ENCODE results near the gene CCDC175.

Gene CCDC175

GRCh38 chr14:59510966-59511365 lies 65.6 kb downstream of the CCDC175 start:
- Histone ChIP-seq H4K20me1 (ENCODE audit: control insufficient read depth, insufficient read depth, low read depth, low read length) (no peaks in the 10 kb centered on the region), H3F3A (ENCODE audit: control insufficient read depth, insufficient read depth) (no peaks in the 10 kb centered on the region), H3K27me3 (ENCODE audit: control insufficient read depth, low read length) (peaks cover 5% of the 10 kb centered on the region; the same call in 1 of the 2 replicates), H3K9me2 (replicated peaks; ENCODE audit: control insufficient read depth, low read length) (no peaks in the 10 kb centered on the region), H3K4me2 (ENCODE audit: low read length) (no peak overlapping the region), H3K79me2 (ENCODE audit: control insufficient read depth, low read length) (no peaks in the 10 kb centered on the region), H3K36me3 (ENCODE audit: control insufficient read depth, low read length) (no peaks in the 10 kb centered on the region), H3K4me1 (ENCODE audit: control insufficient read depth, low read length) (no peaks in the 10 kb centered on the region), H3K9me3 (ENCODE audit: control insufficient read depth, insufficient read depth, low read length) (no peaks in the 10 kb centered on the region), H3K27ac (ENCODE audit: low read depth, low read length) (no peak overlapping the region), H3K4me3 (ENCODE audit: low read length) (no peak overlapping the region)
- TF ChIP-seq EZH2phosphoT487 (IDR thresholded peaks at IDR 0.05; ENCODE audit: borderline replicate concordance, low read length), result no peak

- peaks cover 5% of the 10 kb centered on the region; the same call in 1 of the 2 replicates for H3K27me3 ChIP-seq (ENCODE audit: control insufficient read depth, low read length)
- no peaks in the 10 kb centered on the region for H3K4me1 ChIP-seq (ENCODE audit: control insufficient read depth, low read length)
- H3K9me3 ChIP-seq (ENCODE audit: control insufficient read depth, insufficient read depth, low read length), result no peaks in the 10 kb centered on the region
- TF ChIP-seq, protein P1, sequence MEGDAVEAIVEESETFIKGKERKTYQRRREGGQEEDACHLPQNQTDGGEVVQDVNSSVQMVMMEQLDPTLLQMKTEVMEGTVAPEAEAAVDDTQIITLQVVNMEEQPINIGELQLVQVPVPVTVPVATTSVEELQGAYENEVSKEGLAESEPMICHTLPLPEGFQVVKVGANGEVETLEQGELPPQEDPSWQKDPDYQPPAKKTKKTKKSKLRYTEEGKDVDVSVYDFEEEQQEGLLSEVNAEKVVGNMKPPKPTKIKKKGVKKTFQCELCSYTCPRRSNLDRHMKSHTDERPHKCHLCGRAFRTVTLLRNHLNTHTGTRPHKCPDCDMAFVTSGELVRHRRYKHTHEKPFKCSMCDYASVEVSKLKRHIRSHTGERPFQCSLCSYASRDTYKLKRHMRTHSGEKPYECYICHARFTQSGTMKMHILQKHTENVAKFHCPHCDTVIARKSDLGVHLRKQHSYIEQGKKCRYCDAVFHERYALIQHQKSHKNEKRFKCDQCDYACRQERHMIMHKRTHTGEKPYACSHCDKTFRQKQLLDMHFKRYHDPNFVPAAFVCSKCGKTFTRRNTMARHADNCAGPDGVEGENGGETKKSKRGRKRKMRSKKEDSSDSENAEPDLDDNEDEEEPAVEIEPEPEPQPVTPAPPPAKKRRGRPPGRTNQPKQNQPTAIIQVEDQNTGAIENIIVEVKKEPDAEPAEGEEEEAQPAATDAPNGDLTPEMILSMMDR (IDR thresholded peaks at IDR 0.05; ENCODE audit: low read depth, low read length, poor library complexity, severe bottlenecking), result no peak
- TF ChIP-seq EZH2phosphoT487 (IDR thresholded peaks at IDR 0.05; ENCODE audit: borderline replicate concordance, low read length), result no peak
- H3F3A ChIP-seq (ENCODE audit: control insufficient read depth, insufficient read depth), result no peaks in the 10 kb centered on the region
- H3K27ac ChIP-seq (ENCODE audit: low read depth, low read length), result no peak overlapping the region
- H3K79me2 ChIP-seq (ENCODE audit: control insufficient read depth, low read length), result no peaks in the 10 kb centered on the region
- no peaks in the 10 kb centered on the region for H4K20me1 ChIP-seq (ENCODE audit: control insufficient read depth, insufficient read depth, low read depth, low read length)
- H3K9me2 ChIP-seq (replicated peaks; ENCODE audit: control insufficient read depth, low read length), result no peaks in the 10 kb centered on the region
- no peak overlapping the region for H3K4me3 ChIP-seq (ENCODE audit: low read length)
- H3K4me2 ChIP-seq (ENCODE audit: low read length), result no peak overlapping the region
- no peaks in the 10 kb centered on the region for H3K36me3 ChIP-seq (ENCODE audit: control insufficient read depth, low read length)
Measured at GRCh38 chr14:59510001-59510400, 66.6 kb downstream of the CCDC175 start.

- no peaks in the 10 kb centered on the region for H4K20me1 ChIP-seq (ENCODE audit: control insufficient read depth, insufficient read depth, low read depth, low read length)
- no peaks in the 10 kb centered on the region for H3K9me3 ChIP-seq (ENCODE audit: control insufficient read depth, insufficient read depth, low read length)
- no peak for TF ChIP-seq EZH2phosphoT487 (IDR thresholded peaks at IDR 0.05; ENCODE audit: borderline replicate concordance, low read length)
- TF ChIP-seq, protein P1 (IDR thresholded peaks at IDR 0.05; ENCODE audit: low read depth, low read length, poor library complexity, severe bottlenecking), result no peak
- no peaks in the 10 kb centered on the region for H3F3A ChIP-seq (ENCODE audit: control insufficient read depth, insufficient read depth)
- H3K4me2 ChIP-seq (ENCODE audit: low read length), result no peak overlapping the region
- no peaks in the 10 kb centered on the region for H3K79me2 ChIP-seq (ENCODE audit: control insufficient read depth, low read length)
- H3K27me3 ChIP-seq (ENCODE audit: control insufficient read depth, low read length), result peaks cover 5% of the 10 kb centered on the region; the same call in 1 of the 2 replicates
- H3K36me3 ChIP-seq (ENCODE audit: control insufficient read depth, low read length), result peaks cover 2% of the 10 kb centered on the region
- no peak overlapping the region for H3K27ac ChIP-seq (ENCODE audit: low read depth, low read length)
- no peaks in the 10 kb centered on the region for H3K4me1 ChIP-seq (ENCODE audit: control insufficient read depth, low read length)
- H3K9me2 ChIP-seq (replicated peaks; ENCODE audit: control insufficient read depth, low read length), result no peaks in the 10 kb centered on the region
- no peak overlapping the region for H3K4me3 ChIP-seq (ENCODE audit: low read length)
Measured at GRCh38 chr14:59509101-59509500, 67.5 kb downstream of the CCDC175 start.

DNA sequence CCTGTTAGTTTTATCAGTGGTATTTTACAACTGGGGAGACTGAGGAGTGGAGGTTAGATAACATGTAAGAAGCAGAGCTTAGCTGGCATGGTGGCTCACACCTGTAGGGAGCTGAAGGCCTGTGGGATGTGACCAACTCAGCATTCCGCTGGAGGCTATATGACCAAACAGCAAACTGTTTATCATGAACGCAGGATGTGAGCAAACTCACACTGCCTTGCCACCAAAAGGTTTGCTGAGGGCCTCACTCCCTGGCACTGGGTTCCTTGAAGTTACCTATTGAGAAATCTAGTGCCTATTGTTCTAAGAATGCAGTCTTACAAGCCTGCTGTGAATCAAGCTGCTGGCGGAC lies 68.9 kb downstream of the CCDC175 start:
- TF ChIP-seq, protein P1 (IDR thresholded peaks at IDR 0.05; ENCODE audit: low read depth, low read length, poor library complexity, severe bottlenecking), result no peak
- no peak for TF ChIP-seq EZH2phosphoT487 (IDR thresholded peaks at IDR 0.05; ENCODE audit: borderline replicate concordance, low read length)
- Histone ChIP-seq H3K79me2 (ENCODE audit: control insufficient read depth, low read length) (no peaks in the 10 kb centered on the region), H3K9me2 (replicated peaks; ENCODE audit: control insufficient read depth, low read length) (no peaks in the 10 kb centered on the region), H3K27me3 (ENCODE audit: control insufficient read depth, low read length) (peaks cover 5% of the 10 kb centered on the region; the same call in 1 of the 2 replicates), H3K4me1 (ENCODE audit: control insufficient read depth, low read length) (no peaks in the 10 kb centered on the region), H3K4me2 (ENCODE audit: low read length) (no peak overlapping the region), H3F3A (ENCODE audit: control insufficient read depth, insufficient read depth) (no peaks in the 10 kb centered on the region), H3K27ac (ENCODE audit: low read depth, low read length) (no peak overlapping the region), H4K20me1 (ENCODE audit: control insufficient read depth, insufficient read depth, low read depth, low read length) (no peaks in the 10 kb centered on the region), H3K4me3 (ENCODE audit: low read length) (no peak overlapping the region), H3K9me3 (ENCODE audit: control insufficient read depth, insufficient read depth, low read length) (no peaks in the 10 kb centered on the region), H3K36me3 (ENCODE audit: control insufficient read depth, low read length) (peaks cover 6% of the 10 kb centered on the region)

All from DOHH2 (cell line).